Endothelial cell of umbilical vein (primary cell): Measurements from ENCODE around the gene RCOR1. TPM values are rescaled to one million over a fixed set of nuclear protein-coding genes. Genes with fewer than 3 reads are reported as not detected.

ENCODE experiments used
- BruUV-seq: library from RNA; stranded (reverse); fragments of 400-500 nt; replicated peaks from 2 replicates; lab custom pipeline; 2021; lab: Mats Ljungman, UMichigan
- CTCF ChIA-PET: fragments of 300-600, 350-600 bp; sonication (Branson Sonifier 250); formaldehyde crosslinking; loops from one replicate; lab custom pipeline; 2021; ENCODE audit warnings: antibody characterized with exemption, inconsistent platforms; lab: Charles Lee
- POLR2A ChIA-PET: fragments of 300-600, 350-600 bp; sonication (Branson Sonifier 250); formaldehyde crosslinking; loops from one replicate; lab custom pipeline; 2021; ENCODE audit warnings: antibody characterized with exemption, inconsistent platforms; lab: Charles Lee
- DNase-seq: peaks from one replicate; pipeline ENCODE4 v3.0.0-alpha.2; 2011; ENCODE audit warnings: low read depth, low spot score
- FAIRE-seq: peaks from 2 replicates; lab custom pipeline; 2011; peaks lifted over from hg19 to GRCh38; lab: Jason Lieb, UNC
- H2AFZ ChIP-seq: 2 replicates; pipeline ENCODE4 v1.6.0; 2012; ENCODE audit warnings: low read depth, low read length, control low read depth, inconsistent platforms
- H3K27ac ChIP-seq: 2 replicates; pipeline ENCODE4 v1.5.1; 2011; ENCODE audit warnings: low read depth, mild to moderate bottlenecking, control low read depth, low read length, moderate library complexity; ENCODE audit not compliant: insufficient read depth
- H3K27me3 ChIP-seq, 2 experiments: 2 replicates each; pipeline versions ENCODE4 v1.6.0 to v1.6.1; 2011; ENCODE audit warnings: low read length in 2 of 2, mixed read lengths in 1 of 2; ENCODE audit not compliant: control insufficient read depth in 2 of 2, insufficient read depth in 2 of 2
- H3K36me3 ChIP-seq, 2 experiments: 2 replicates in 1 of 2; 3 replicates in 1 of 2; pipeline ENCODE4 v1.5.1; 2011; ENCODE audit warnings: low read length in 2 of 2, mild to moderate bottlenecking in 1 of 2, moderate library complexity in 1 of 2; ENCODE audit not compliant: control insufficient read depth in 2 of 2, insufficient read depth in 2 of 2; ENCODE audit errors: extremely low read depth in 1 of 2
- H3K4me1 ChIP-seq: 3 replicates; pipeline ENCODE4 v1.5.1; 2011; ENCODE audit warnings: mild to moderate bottlenecking, low read length; ENCODE audit not compliant: control insufficient read depth, insufficient read depth; ENCODE audit errors: extremely low read depth
- H3K4me2 ChIP-seq: 2 replicates; pipeline ENCODE4 v1.6.1; 2011; ENCODE audit warnings: low read length, control low read depth, mixed read lengths; ENCODE audit not compliant: insufficient read depth
- H3K4me3 ChIP-seq, 3 experiments: fragments of 200-600 bp in 1 of 3; sonication (generic), shearing (Covaris generic) in 1 of 3; replicated peaks in 1 of 3; 2 replicates each; pipeline ENCODE4 v1.5.1; 2011 to 2016; ENCODE audit warnings: control low read depth in 3 of 3, low read length in 3 of 3, mild to moderate bottlenecking in 2 of 3, inconsistent platforms in 1 of 3, low read depth in 1 of 3, moderate library complexity in 1 of 3; ENCODE audit not compliant: insufficient read depth in 1 of 3
- H3K79me2 ChIP-seq: 2 replicates; pipeline ENCODE4 v1.6.0; 2012; ENCODE audit warnings: low read length, inconsistent platforms; ENCODE audit not compliant: control insufficient read depth, insufficient read depth
- H3K9ac ChIP-seq: replicated peaks from 2 replicates; pipeline ENCODE3; 2011; ENCODE audit warnings: low read length, control low read depth; ENCODE audit not compliant: insufficient read depth; ENCODE audit errors: extremely low read depth
- H3K9me1 ChIP-seq: replicated peaks from 3 replicates; pipeline ENCODE4 v1.6.0; 2011; ENCODE audit warnings: mild to moderate bottlenecking, low read length; ENCODE audit not compliant: control insufficient read depth, insufficient read depth; ENCODE audit errors: extremely low read depth
- H3K9me3 ChIP-seq: replicated peaks from 2 replicates; pipeline ENCODE4 v1.5.1; 2012; ENCODE audit warnings: low read length, inconsistent platforms; ENCODE audit not compliant: control insufficient read depth, insufficient read depth
- H4K20me1 ChIP-seq: replicated peaks from 2 replicates; pipeline ENCODE3; 2011; ENCODE audit warnings: mild to moderate bottlenecking, low read length; ENCODE audit not compliant: control insufficient read depth, insufficient read depth; ENCODE audit errors: extremely low read depth
- EZH2 ChIP-seq: IDR thresholded peaks from 2 replicates; pipeline ENCODE4 v1.6.1; 2012; ENCODE audit warnings: borderline replicate concordance, low read depth, mild to moderate bottlenecking, moderate library complexity, low read length, inconsistent platforms; ENCODE audit not compliant: severe bottlenecking
- FOS ChIP-seq: IDR thresholded peaks from 2 replicates; pipeline ENCODE4 v1.6.1; 2011; ENCODE audit warnings: mild to moderate bottlenecking, low read length, moderate library complexity, borderline replicate concordance; ENCODE audit not compliant: insufficient read depth
- GATA2 ChIP-seq: IDR thresholded peaks from 2 replicates; pipeline ENCODE4 v1.7.0; 2011; ENCODE audit warnings: low read depth, mild to moderate bottlenecking, moderate library complexity, mixed read lengths, low read length; ENCODE audit not compliant: insufficient read length, insufficient read depth
- JUN ChIP-seq: IDR thresholded peaks from 2 replicates; pipeline ENCODE4 v1.6.1; 2011; ENCODE audit warnings: borderline replicate concordance, low read depth; ENCODE audit not compliant: insufficient read length, insufficient read depth
- MYC ChIP-seq: IDR thresholded peaks from one replicate; pipeline ENCODE4 v1.6.1; 2011; ENCODE audit warnings: mild to moderate bottlenecking, low read depth, low read length
- POLR2A ChIP-seq: IDR thresholded peaks from 2 replicates; pipeline ENCODE4 v1.6.1; 2012; ENCODE audit warnings: low read depth, mild to moderate bottlenecking, control low read depth, low read length
- POLR2AphosphoS5 ChIP-seq: IDR thresholded peaks from 2 replicates; pipeline ENCODE4 v1.6.1; 2012; ENCODE audit warnings: low read depth, mild to moderate bottlenecking, control low read depth, low read length, moderate library complexity; ENCODE audit not compliant: insufficient read depth
- dilution Hi-C: fragments of 300-500 bp; cut with MboI; formaldehyde crosslinking; loops from one replicate; pipeline ENCODE4 v1.15.0; 2019; ENCODE audit warnings: low sequenced_read_pairs; ENCODE audit not compliant: extremely low pct_ligation_motif_present
- intact Hi-C: fragments of 100-400 bp; cut with micrococcal nuclease; formaldehyde crosslinking; loops from one replicate; pipeline ENCODE4 v1.10.0; 2022
- polyA plus RNA-seq, 4 experiments: library from polyadenylated mRNA; depleted of rRNA in 3 of 4; stranded (reverse) in 3 of 4; unstranded in 1 of 4; fragments of >200 nt; gene quantifications; 2 replicates each; pipeline versions ENCODE4 v1.2.1 to v1.2.3, GENCODE V29; 2011 to 2012; ENCODE audit warnings: missing spikeins in 1 of 4
- total RNA-seq: library from RNA; stranded (reverse); gene quantifications from 2 replicates; pipeline ENCODE4 v1.2.3, GENCODE V29; 2021
- TF ChIP-seq, protein P1 (sequence below), 2 donors: IDR thresholded peaks; 1 replicate in 1 of 2; 2 replicates in 1 of 2; pipeline ENCODE4 v1.5.1; 2011; ENCODE audit warnings: low read length in 2 of 2, mild to moderate bottlenecking in 2 of 2, moderate library complexity in 2 of 2, control low read depth in 1 of 2, inconsistent platforms in 1 of 2, low read depth in 1 of 2; ENCODE audit not compliant: insufficient read depth in 1 of 2; ENCODE audit errors: extremely low read depth in 1 of 2
- TF ChIP-seq, protein P2 (sequence below): IDR thresholded peaks from 2 replicates; pipeline ENCODE4 v1.6.1; 2011; ENCODE audit not compliant: insufficient read depth, insufficient read length

RCOR1 gene
- total and polyA plus RNA-seq, 2 donors (not counting 3 experiments of a cell fraction or from before 2014, with no cell fraction given) = 15.6 to 32.2 TPM

DNA sequence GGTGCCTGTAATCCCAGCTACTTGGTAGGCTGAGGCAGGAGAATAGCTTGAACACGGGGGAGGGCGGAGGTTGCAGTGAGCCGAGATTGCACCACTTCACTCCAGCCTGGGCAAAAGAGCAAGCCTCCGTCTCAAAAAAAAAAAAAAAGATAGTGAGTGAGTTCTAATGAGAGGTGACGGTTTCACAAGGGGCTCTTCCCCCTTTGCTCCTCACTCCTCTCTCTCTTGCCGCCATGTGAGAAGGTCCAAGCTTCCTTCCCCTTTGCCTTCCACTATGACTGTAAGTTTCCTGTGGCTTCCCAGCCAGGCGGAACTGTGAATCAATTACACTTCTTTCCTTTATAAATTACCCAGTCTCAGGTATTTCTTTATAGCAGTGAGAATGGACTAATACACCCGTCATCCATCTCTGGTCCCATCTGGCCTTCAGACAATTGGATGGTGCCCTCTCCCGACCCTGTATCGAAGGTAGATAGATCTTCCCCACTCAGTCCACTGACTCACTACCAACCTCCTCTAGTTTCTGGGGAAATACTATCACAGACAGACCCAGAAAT, 27.0 kb upstream of the RCOR1 start:
- dilution Hi-C loops (no loop called here), intact Hi-C loops (no loop called here)
- Histone ChIP-seq H2AFZ (no peak overlapping the region), H3K4me1 (no peaks in the 10 kb centered on the region), H3K27me3 (no peaks in the 10 kb centered on the region), H3K4me2 (no peak overlapping the region), H3K27ac (no peak overlapping the region), H3K4me3 (no peak overlapping the region), H3K9me3 (no peaks in the 10 kb centered on the region), H3K36me3 (no peaks in the 10 kb centered on the region), H3K9me1 (no peaks in the 10 kb centered on the region), H4K20me1 (no peaks in the 10 kb centered on the region), H3K79me2 (no peaks in the 10 kb centered on the region), H3K9ac (no peak overlapping the region)
- BruUV-seq = no TSS peak
- TF ChIP-seq, protein P1, sequence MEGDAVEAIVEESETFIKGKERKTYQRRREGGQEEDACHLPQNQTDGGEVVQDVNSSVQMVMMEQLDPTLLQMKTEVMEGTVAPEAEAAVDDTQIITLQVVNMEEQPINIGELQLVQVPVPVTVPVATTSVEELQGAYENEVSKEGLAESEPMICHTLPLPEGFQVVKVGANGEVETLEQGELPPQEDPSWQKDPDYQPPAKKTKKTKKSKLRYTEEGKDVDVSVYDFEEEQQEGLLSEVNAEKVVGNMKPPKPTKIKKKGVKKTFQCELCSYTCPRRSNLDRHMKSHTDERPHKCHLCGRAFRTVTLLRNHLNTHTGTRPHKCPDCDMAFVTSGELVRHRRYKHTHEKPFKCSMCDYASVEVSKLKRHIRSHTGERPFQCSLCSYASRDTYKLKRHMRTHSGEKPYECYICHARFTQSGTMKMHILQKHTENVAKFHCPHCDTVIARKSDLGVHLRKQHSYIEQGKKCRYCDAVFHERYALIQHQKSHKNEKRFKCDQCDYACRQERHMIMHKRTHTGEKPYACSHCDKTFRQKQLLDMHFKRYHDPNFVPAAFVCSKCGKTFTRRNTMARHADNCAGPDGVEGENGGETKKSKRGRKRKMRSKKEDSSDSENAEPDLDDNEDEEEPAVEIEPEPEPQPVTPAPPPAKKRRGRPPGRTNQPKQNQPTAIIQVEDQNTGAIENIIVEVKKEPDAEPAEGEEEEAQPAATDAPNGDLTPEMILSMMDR (IDR thresholded peaks at IDR 0.05; ENCODE audit: extremely low read depth in 1 of 2, insufficient read depth in 1 of 2, low read depth in 1 of 2, low read length in 2 of 2) = no peak
- no peak for TF ChIP-seq POLR2A
- no peak for TF ChIP-seq FOS
- TF ChIP-seq GATA2 = no peak
- TF ChIP-seq EZH2 = no peak
- no peak for TF ChIP-seq POLR2AphosphoS5
- TF ChIP-seq JUN = no peak
- no peak for TF ChIP-seq MYC
- TF ChIP-seq, protein P2, sequence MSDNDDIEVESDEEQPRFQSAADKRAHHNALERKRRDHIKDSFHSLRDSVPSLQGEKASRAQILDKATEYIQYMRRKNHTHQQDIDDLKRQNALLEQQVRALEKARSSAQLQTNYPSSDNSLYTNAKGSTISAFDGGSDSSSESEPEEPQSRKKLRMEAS = no peak
- no peak for DNase-seq
- POLR2A ChIA-PET = no interaction called here
- CTCF ChIA-PET = interaction anchor here (1.0 kb wide), 1 partner anchor 37 kb away, joined by 3 read pairs; no protein-coding TSS in a partner anchor
- no peak for FAIRE-seq
